B cell (primary cell): ENCODE data around the gene DYNLT1.

ENCODE experiments used
- CTCF ChIP-seq: fragments of 200-600 bp; IDR thresholded peaks from one replicate; pipeline ENCODE4 v1.8.0; 2022; ENCODE audit warnings: antibody characterized with exemption, mild to moderate bottlenecking
- EZH2 ChIP-seq: IDR thresholded peaks from 2 replicates; pipeline ENCODE4 v1.6.1; 2012; ENCODE audit warnings: borderline replicate concordance, low read depth, mild to moderate bottlenecking, moderate library complexity, low read length; ENCODE audit not compliant: insufficient read depth, poor library complexity, severe bottlenecking

DNA sequence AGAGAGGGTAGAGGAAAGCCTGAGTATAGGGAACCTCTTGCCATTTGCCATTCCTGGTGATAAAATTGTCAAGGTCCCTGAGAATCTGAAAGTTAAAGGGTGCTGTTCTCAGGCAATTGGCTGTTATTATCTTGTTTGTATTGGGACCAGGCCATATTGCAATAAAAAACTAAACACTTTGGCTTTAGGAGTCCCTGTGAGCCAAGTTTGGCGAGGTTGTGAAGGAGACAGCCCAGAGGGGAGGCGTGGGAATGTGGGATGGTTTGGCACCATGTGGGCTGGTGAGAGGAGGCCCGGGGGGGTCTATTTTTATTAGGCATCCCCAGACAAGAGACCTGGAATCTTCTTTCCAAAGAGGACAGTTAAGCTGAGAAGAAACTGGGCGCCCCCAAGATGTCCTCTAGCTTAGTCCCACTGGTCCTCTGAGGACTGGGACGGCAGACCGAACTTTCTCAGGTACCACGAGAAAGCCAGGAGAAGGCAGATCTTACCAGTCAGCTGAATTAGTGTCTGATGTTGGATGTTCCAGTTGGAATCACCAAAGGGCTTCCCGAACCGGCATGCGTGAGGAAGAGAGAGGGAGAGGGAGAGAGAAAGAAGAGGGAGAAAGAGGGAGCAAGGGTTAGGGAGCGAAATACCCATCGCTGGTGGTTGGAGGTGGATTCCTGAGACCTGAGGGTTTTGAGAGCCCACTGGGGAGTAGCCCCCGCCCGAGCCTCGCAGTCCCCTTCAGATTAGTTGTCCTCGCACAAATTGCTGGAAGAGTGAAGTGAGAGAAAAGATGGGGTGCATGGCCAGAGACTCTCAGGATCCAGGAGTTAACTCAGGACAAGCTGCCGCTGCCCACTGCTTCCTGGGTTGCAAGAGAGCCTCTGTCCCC lies 24.4 kb downstream of the DYNLT1 start:
- TF ChIP-seq CTCF = no peak
- no peak for TF ChIP-seq EZH2
